GM12891 (cell line): ENCODE results near the gene LGI4.

Experiments used
- PAX5 ChIP-seq: IDR thresholded peaks from 2 replicates; pipeline ENCODE4 v1.6.1; 2011; ENCODE audit warnings: low read length, moderate library complexity, mild to moderate bottlenecking; ENCODE audit not compliant: insufficient read depth, severe bottlenecking
- POLR2A ChIP-seq: IDR thresholded peaks from 2 replicates; pipeline ENCODE4 v1.6.1; 2011; ENCODE audit warnings: low read depth, low read length, control low read depth
- POLR2AphosphoS5 ChIP-seq: IDR thresholded peaks from 2 replicates; pipeline ENCODE4 v1.6.1; 2011; ENCODE audit warnings: low read depth, low read length, control low read depth
- POU2F2 ChIP-seq: IDR thresholded peaks from 2 replicates; pipeline ENCODE4 v1.6.1; 2011; ENCODE audit warnings: low read depth, mild to moderate bottlenecking, control low read depth, low read length, moderate library complexity
- SPI1 ChIP-seq: IDR thresholded peaks from 2 replicates; pipeline ENCODE4 v1.6.1; 2011; ENCODE audit warnings: low read depth, low read length, control low read depth
- TAF1 ChIP-seq: IDR thresholded peaks from 2 replicates; pipeline ENCODE4 v1.6.1; 2011; ENCODE audit warnings: low read depth, low read length, control low read depth

- TF ChIP-seq POLR2A (no peak), TAF1 (no peak), POLR2AphosphoS5 (no peak), POU2F2 (no peak), SPI1 (no peak), PAX5 (no peak)
Observed at GRCh38 chr19:35119578-35120155, 15.2 kb downstream of the LGI4 start.
